Stimulated activated CD4-positive, alpha-beta T cell treated with anti-CD3 and anti-CD28 coated beads, Interleukin-2, amount 100 ng/mL, for 48 hours (primary cell): ENCODE data around the gene GALNT9.
"Not testable (repeated sequence)": the region's sequence is repeated elsewhere in the genome, so short reads cannot be mapped to it uniquely, and the experiment has no call there.

Experiments used
- DNase-seq, 2 donors: peaks; one replicate each; pipeline ENCODE4 v3.0.0-alpha.2; 2020

The GALNT9 gene

GRCh38 chr12:132278401-132279183 lies 50.8 kb downstream of the GALNT9 start:
- DNase-seq, result no peak

GRCh38 chr12:132277949-132278348 lies 51.4 kb downstream of the GALNT9 start:
- no peak for DNase-seq

- no peak for DNase-seq
These were observed 51.9 kb downstream of the GALNT9 start for GRCh38 chr12:132277374-132277941.

GRCh38 chr12:132276827-132277373 lies 52.5 kb downstream of the GALNT9 start:
- no peak for DNase-seq

GRCh38 chr12:132276066-132276826 lies 53.1 kb downstream of the GALNT9 start:
- DNase-seq, result no peak

GRCh38 chr12:132275631-132276030 lies 53.8 kb downstream of the GALNT9 start:
- no peak for DNase-seq

- no peak for DNase-seq
These were observed 54.3 kb downstream of the GALNT9 start for GRCh38 chr12:132275110-132275531.

GRCh38 chr12:132273992-132274334 lies 55.4 kb downstream of the GALNT9 start:
- no peak for DNase-seq

- no peak for DNase-seq
These were observed 56.7 kb downstream of the GALNT9 start for GRCh38 chr12:132272711-132273110.

GRCh38 chr12:132271755-132272092 lies 57.7 kb downstream of the GALNT9 start:
- no peak for DNase-seq

- no peak for DNase-seq
These were observed 58.2 kb downstream of the GALNT9 start for GRCh38 chr12:132270969-132271754.

- no peak for DNase-seq
These were observed 58.9 kb downstream of the GALNT9 start for GRCh38 chr12:132270516-132270915.

- no peak for DNase-seq
These were observed 60.0 kb downstream of the GALNT9 start for GRCh38 chr12:132269271-132269968.

- no peak for DNase-seq
These were observed 60.7 kb downstream of the GALNT9 start for GRCh38 chr12:132268674-132269073.

GRCh38 chr12:132267873-132268272 lies 61.5 kb downstream of the GALNT9 start:
- DNase-seq, result no peak

GRCh38 chr12:132266802-132267201 lies 62.6 kb downstream of the GALNT9 start:
- DNase-seq, result no peak

GRCh38 chr12:132266370-132266769 lies 63.0 kb downstream of the GALNT9 start:
- DNase-seq, result no peak

GRCh38 chr12:132265822-132266221 lies 63.6 kb downstream of the GALNT9 start:
- DNase-seq, result not testable (repeated sequence)

GRCh38 chr12:132265056-132265800 lies 64.2 kb downstream of the GALNT9 start:
- DNase-seq, result no peak

GRCh38 chr12:132264086-132265010 lies 65.0 kb downstream of the GALNT9 start:
- DNase-seq, result no peak
